Ovary (tissue), 9 donors: ENCODE measurements around the gene RAP1GAP2. TPM values are rescaled to one million over a fixed set of nuclear protein-coding genes. Genes with fewer than 3 reads are reported as not detected.
"Not testable (repeated sequence)": the region's sequence is repeated elsewhere in the genome, so short reads cannot be mapped to it uniquely, and the experiment has no call there.

Experiments
- DNase-seq, 5 donors: peaks; one replicate each; pipeline ENCODE4 v3.0.0-alpha.2; 2019 to 2020
- H3K27ac ChIP-seq, 2 donors: fragments of 200-600 bp; one replicate each; pipeline versions ENCODE4 v1.5.1 to v1.8.0; 2019 to 2022
- H3K27me3 ChIP-seq: fragments of 200-600 bp; one replicate; pipeline ENCODE4 v1.8.0; 2022
- H3K36me3 ChIP-seq: fragments of 200-600 bp; sonication (generic); one replicate; pipeline ENCODE4 v1.5.1; 2019
- H3K4me1 ChIP-seq: one replicate; pipeline ENCODE4 v1.8.1; 2013; ENCODE audit warnings: mild to moderate bottlenecking, moderate library complexity; ENCODE audit not compliant: insufficient read depth
- H3K4me3 ChIP-seq: fragments of 200-600 bp; sonication (generic); one replicate; pipeline ENCODE4 v1.5.1; 2017
- H3K9me3 ChIP-seq, 2 donors: fragments of 200-600 bp in 1 of 2; sonication (generic) in 1 of 2; one replicate each; pipeline versions ENCODE4 v1.5.1 to v1.8.1; 2013 to 2019; ENCODE audit warnings: mild to moderate bottlenecking in 1 of 2, moderate library complexity in 1 of 2
- CTCF ChIP-seq, 3 donors: fragments of 450-650 bp in 2 of 3; fragments of 200-600 bp in 1 of 3; IDR thresholded peaks; one replicate each; pipeline versions ENCODE4 v1.5.1 to v1.8.0; 2016 to 2022; ENCODE audit warnings: antibody characterized with exemption in 3 of 3, mild to moderate bottlenecking in 1 of 3
- EP300 ChIP-seq: sonication (generic); formaldehyde crosslinking; IDR thresholded peaks from one replicate; pipeline ENCODE4 v1.6.1; 2017; ENCODE audit warnings: antibody characterized with exemption
- POLR2A ChIP-seq: fragments of 450-650 bp; IDR thresholded peaks from one replicate; pipeline ENCODE4 v1.6.1; 2017; ENCODE audit warnings: antibody characterized with exemption, mild to moderate bottlenecking, moderate library complexity
- WGBS, 3 donors: extraction: QIAGEN DNeasy Blood & Tissue Kit in 1 of 3; methylation state at CpG; one replicate each; pipeline versions ENCODE4 v1.1.5 to v1.1.7; 2013 to 2017; 5-methylcytosine and 5-hydroxymethylcytosine counted together
- intact Hi-C, 4 donors: fragments of 100-400 bp; cut with DNase I; formaldehyde crosslinking; loops; one replicate each; pipeline versions ENCODE4 v1.11.0 to v1.15.1; 2022 to 2023
- polyA plus RNA-seq, 2 donors: library from polyadenylated mRNA; stranded (reverse); fragments of 200-250 nt in 1 of 2; fragments of 350-450 nt in 1 of 2; fragmentation: Illumina TruSeq in 1 of 2; extraction: RNeasy Lipid Tissue Mini Kit (QIAGEN cat#74804) in 1 of 2; gene quantifications; one replicate each; pipeline ENCODE4 v1.2.3, GENCODE V29; 2013 to 2014
- total RNA-seq, 7 donors: library from RNA; depleted of rRNA in 2 of 7; stranded (reverse); fragments of >200 nt in 2 of 7; fragmentation: NEBNext Ultra II Directional in 3 of 7; extraction: Animal tissue kit (Norgen Biotek cat#: 25700) in 3 of 7; gene quantifications; one replicate each; pipeline versions ENCODE4 v1.1.0 to v1.2.4, GENCODE V29; 2016 to 2023
- donor health status: DM: no; HTN: no; CAD: no; lungs with moderate emphysema.
- donor health status: DM: no; HTN: no; CAD: no.
- donor health status: Bipolar disorder and iron deficiency.
- donor health status: DM: yes; HTN: yes; CAD: no.
- donor health status: DM: no; HTN: no; CAD: no.
- donor health status: DM: yes; HTN: yes; CAD: no.

The RAP1GAP2 gene
- total and polyA plus RNA-seq, 9 donors, result 4.3 to 15.4 (median 12.3) TPM

DNA sequence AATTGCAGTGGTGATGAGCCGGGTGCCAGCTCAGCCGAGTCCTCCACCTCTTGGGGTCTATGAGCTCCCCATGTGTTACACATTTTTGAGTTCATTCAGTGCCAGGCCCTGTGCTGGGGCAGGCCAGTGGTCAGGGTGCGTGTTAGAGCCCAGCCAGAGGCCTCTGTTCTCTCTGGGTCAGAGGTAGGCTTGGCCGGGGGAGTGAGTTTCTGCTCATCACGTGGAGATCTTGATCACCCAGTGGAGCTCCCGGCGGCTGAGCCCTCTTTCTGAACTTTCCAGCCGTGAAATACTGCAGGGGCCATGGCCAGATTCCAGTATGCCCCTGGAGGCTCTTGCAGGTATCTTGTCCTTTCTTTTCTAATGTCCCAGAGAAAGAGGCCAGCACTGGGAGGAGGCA, 93.0 kb downstream of the RAP1GAP2 start:
- TF ChIP-seq EP300 (no peak), CTCF (IDR thresholded peaks at IDR 0.05) (no peak), POLR2A (no peak)
- intact Hi-C loops, result no loop called here
- H3K27me3 ChIP-seq, result no peaks in the 10 kb centered on the region
- H3K9me3 ChIP-seq, result no peaks in the 10 kb centered on the region
- no peak overlapping the region for H3K27ac ChIP-seq
- no peak overlapping the region for H3K4me3 ChIP-seq
- WGBS, 3 donors, result 37 to 52% (median 41%) methylated on average over 8 of the region's 8 CpGs
- DNase-seq, result no peak
- H3K4me1 ChIP-seq, result no peaks in the 10 kb centered on the region
- H3K36me3 ChIP-seq, result no peaks in the 10 kb centered on the region

GRCh38 chr17:2890778-2891177, 94.5 kb downstream of the RAP1GAP2 start:
- H3K36me3 ChIP-seq, H3K4me3 ChIP-seq, intact Hi-C loops, H3K27ac ChIP-seq, H3K27me3 ChIP-seq, H3K9me3 ChIP-seq, DNase-seq, H3K4me1 ChIP-seq: not testable (repeated sequence)
- 86 to 95% (median 94%) methylated on average over 10 of the region's 10 CpGs for WGBS, 3 donors

GRCh38 chr17:2892305-2892971, 96.2 kb downstream of the RAP1GAP2 start:
- H3K36me3 ChIP-seq, result no peaks in the 10 kb centered on the region
- TF ChIP-seq POLR2A (no peak), CTCF (IDR thresholded peaks at IDR 0.05) (no peak), EP300 (no peak)
- H3K27me3 ChIP-seq, result no peaks in the 10 kb centered on the region
- intact Hi-C loops, result no loop called here
- WGBS, 3 donors, result 65 to 74% (median 67%) methylated on average over 8 of the region's 8 CpGs
- no peaks in the 10 kb centered on the region for H3K4me1 ChIP-seq
- no peaks in the 10 kb centered on the region for H3K9me3 ChIP-seq
- no peak overlapping the region for H3K27ac ChIP-seq
- H3K4me3 ChIP-seq, result no peak overlapping the region
- no peak for DNase-seq

DNA sequence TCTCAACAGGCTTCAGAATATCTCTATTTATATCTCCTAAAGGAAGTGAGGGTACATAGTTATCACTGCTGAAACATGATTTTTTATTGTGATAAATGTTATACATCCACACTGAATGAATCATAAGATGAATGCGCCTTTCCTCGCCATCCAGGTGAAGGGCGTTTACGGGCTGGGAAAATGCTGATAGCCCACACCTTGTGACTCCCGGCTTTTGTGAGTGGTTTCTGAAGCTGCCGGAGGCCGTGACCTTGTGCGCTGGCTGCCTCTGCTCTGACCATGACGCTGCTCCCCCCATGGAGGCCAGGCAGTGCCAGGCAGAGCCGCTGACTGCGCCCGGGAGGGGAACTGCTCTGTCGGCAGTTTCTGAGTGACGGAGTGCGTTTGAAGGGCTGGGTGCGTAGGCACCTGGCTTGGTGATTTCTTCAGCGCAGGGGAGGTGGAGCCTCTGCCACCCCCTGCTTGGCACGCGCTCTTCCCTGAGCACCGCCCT, 97.2 kb downstream of the RAP1GAP2 start:
- no peak for DNase-seq
- H3K36me3 ChIP-seq, result no peaks in the 10 kb centered on the region
- no peak overlapping the region for H3K4me3 ChIP-seq
- intact Hi-C loops, result no loop called here
- H3K27ac ChIP-seq, result no peak overlapping the region
- WGBS, 3 donors, result 62 to 74% (median 68%) methylated on average over 20 of the region's 20 CpGs
- no peaks in the 10 kb centered on the region for H3K27me3 ChIP-seq
- no peak for TF ChIP-seq CTCF (IDR thresholded peaks at IDR 0.05)
- no peak for TF ChIP-seq EP300
- TF ChIP-seq POLR2A, result no peak
- no peaks in the 10 kb centered on the region for H3K4me1 ChIP-seq
- H3K9me3 ChIP-seq, result no peaks in the 10 kb centered on the region

GRCh38 chr17:2894782-2895181, 98.5 kb downstream of the RAP1GAP2 start:
- no peaks in the 10 kb centered on the region for H3K27me3 ChIP-seq
- no peaks in the 10 kb centered on the region for H3K4me1 ChIP-seq
- H3K4me3 ChIP-seq, result no peak overlapping the region
- intact Hi-C loops, result no loop called here
- WGBS, 3 donors, result 58 to 67% (median 59%) methylated on average over 17 of the region's 17 CpGs
- H3K9me3 ChIP-seq, result no peaks in the 10 kb centered on the region
- no peak for DNase-seq
- no peaks in the 10 kb centered on the region for H3K36me3 ChIP-seq
- TF ChIP-seq POLR2A (no peak), EP300 (no peak), CTCF (IDR thresholded peaks at IDR 0.05) (no peak)
- H3K27ac ChIP-seq, result no peak overlapping the region
